Smooth muscle cell (in vitro differentiated cells): ENCODE results near the gene TASOR2. TPM values are rescaled to one million over a fixed set of nuclear protein-coding genes. Genes with fewer than 3 reads are reported as not detected.

Experiments
- DNase-seq: peaks from one replicate; lab custom pipeline; 2025; ENCODE audit not compliant: unreplicated experiment; lab: John Stamatoyannopoulos, UW
- H2AFZ ChIP-seq: fragments of 200-600 bp; sonication (generic); 2 replicates; pipeline ENCODE4 v1.6.0; 2016; ENCODE audit warnings: antibody characterized with exemption, low read depth, mild to moderate bottlenecking
- H3F3A ChIP-seq: fragments of 200-600 bp; sonication (generic); 2 replicates; pipeline ENCODE4 v1.6.0; 2017; ENCODE audit warnings: antibody characterized with exemption, low read depth
- H3K27ac ChIP-seq: fragments of 200-600 bp; sonication (generic); 2 replicates; pipeline ENCODE4 v1.5.1; 2016; ENCODE audit warnings: low read depth, mild to moderate bottlenecking
- H3K27me3 ChIP-seq: fragments of 200-600 bp; sonication (generic); 2 replicates; pipeline ENCODE4 v1.6.1; 2016; ENCODE audit warnings: low read depth, mild to moderate bottlenecking
- H3K36me3 ChIP-seq: fragments of 200-600 bp; sonication (generic); 2 replicates; pipeline ENCODE4 v1.5.1; 2016; ENCODE audit warnings: low read depth
- H3K4me1 ChIP-seq: fragments of 200-600 bp; sonication (generic); 2 replicates; pipeline ENCODE4 v1.5.1; 2016; ENCODE audit warnings: low read depth
- H3K4me2 ChIP-seq: fragments of 200-600 bp; sonication (generic); 2 replicates; pipeline ENCODE4 v1.6.0; 2016; ENCODE audit warnings: mild to moderate bottlenecking
- H3K4me3 ChIP-seq: fragments of 200-600 bp; sonication (generic); 2 replicates; pipeline ENCODE4 v1.5.1; 2016; ENCODE audit warnings: mild to moderate bottlenecking
- H3K79me2 ChIP-seq: fragments of 200-600 bp; sonication (generic); 2 replicates; pipeline ENCODE4 v1.6.0; 2016; ENCODE audit warnings: low read depth, mild to moderate bottlenecking
- H3K9ac ChIP-seq: fragments of 200-600 bp; sonication (generic); 2 replicates; pipeline ENCODE4 v1.6.0; 2016; ENCODE audit warnings: low read depth
- H3K9me3 ChIP-seq: fragments of 200-600 bp; sonication (generic); replicated peaks from 2 replicates; pipeline ENCODE4 v1.5.1; 2016; ENCODE audit warnings: low read depth
- H4K20me1 ChIP-seq: fragments of 200-600 bp; sonication (generic); 2 replicates; pipeline ENCODE4 v1.6.0; 2016; ENCODE audit warnings: low read depth
- CTCF ChIP-seq: fragments of 200-600 bp; sonication (generic); IDR thresholded peaks from 2 replicates; pipeline ENCODE4 v1.5.1; 2017; ENCODE audit warnings: borderline replicate concordance, mild to moderate bottlenecking, antibody characterized with exemption; ENCODE audit not compliant: insufficient read depth, poor library complexity, severe bottlenecking
- WGBS: methylation state at CpG from one replicate; pipeline ENCODE4 v1.1.7; 2016; ENCODE audit warnings: low lambda C conversion rate; 5-methylcytosine and 5-hydroxymethylcytosine counted together
- polyA plus RNA-seq: library from polyadenylated mRNA; unstranded; fragments of >200 nt; fragmentation: Nextera tagmentation; extraction: Ambion mirVana; gene quantifications from 2 replicates; pipeline ENCODE4 v1.2.1, GENCODE V29; 2016
- total RNA-seq: library from RNA; depleted of rRNA; stranded (reverse); fragments of >200 nt; gene quantifications from 2 replicates; pipeline ENCODE4 v1.2.3, GENCODE V29; 2014

The TASOR2 gene
- total and polyA plus RNA-seq, 2 experiments from 2014 or later: 15.4 to 132 TPM

DNA sequence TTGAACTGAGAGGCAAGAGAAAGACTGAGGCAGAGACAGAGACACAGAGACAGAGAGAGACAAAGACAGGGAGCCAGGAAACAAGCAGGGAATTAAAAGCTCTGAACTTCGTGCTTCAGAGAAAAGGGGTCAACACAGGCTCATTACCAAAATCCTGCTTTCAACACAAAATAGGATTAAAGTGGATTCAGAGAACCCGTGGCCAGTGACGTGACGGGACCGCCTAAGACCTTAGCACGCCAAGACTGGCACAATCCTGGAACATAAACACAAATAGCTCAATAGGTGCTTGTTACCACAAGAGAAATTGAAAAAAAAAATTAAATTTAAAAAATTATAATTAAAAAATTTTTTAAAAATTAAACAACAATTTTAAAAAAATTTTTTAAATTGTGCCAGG, 39.7 kb upstream of the TASOR2 start:
- Histone ChIP-seq H3K27ac (peak overlapping the region; percentile 87), H3K4me3 (no peak overlapping the region), H3K9me3 (no peaks in the 10 kb centered on the region), H3F3A (peaks cover 21% of the 10 kb centered on the region), H3K4me1 (no peaks in the 10 kb centered on the region), H3K36me3 (no peaks in the 10 kb centered on the region), H3K79me2 (peaks cover 4% of the 10 kb centered on the region), H3K27me3 (no peaks in the 10 kb centered on the region), H3K9ac (no peak overlapping the region), H3K4me2 (no peak overlapping the region), H2AFZ (no peak overlapping the region), H4K20me1 (no peaks in the 10 kb centered on the region)
- WGBS: 86% methylated on average over 6 of the region's 6 CpGs
- DNase-seq: no peak
- no peak for TF ChIP-seq CTCF

- H3K4me3 ChIP-seq: no peak overlapping the region
- peak overlapping the region; percentile 69 for H3K27ac ChIP-seq
- no peak overlapping the region for H3K4me2 ChIP-seq
- H3F3A ChIP-seq: peaks cover 26% of the 10 kb centered on the region
- no peaks in the 10 kb centered on the region for H3K36me3 ChIP-seq
- WGBS: 96% methylated on average over 11 of the region's 11 CpGs
- no peak for DNase-seq
- no peaks in the 10 kb centered on the region for H3K4me1 ChIP-seq
- no peaks in the 10 kb centered on the region for H3K9me3 ChIP-seq
- no peaks in the 10 kb centered on the region for H4K20me1 ChIP-seq
- H3K27me3 ChIP-seq: no peaks in the 10 kb centered on the region
- no peak for TF ChIP-seq CTCF
- H2AFZ ChIP-seq: no peak overlapping the region
- H3K79me2 ChIP-seq: peaks cover 4% of the 10 kb centered on the region
- no peak overlapping the region for H3K9ac ChIP-seq
Measured at GRCh38 chr10:5645375-5645774, 39.3 kb upstream of the TASOR2 start.

GRCh38 chr10:5645944-5646617, 38.6 kb upstream of the TASOR2 start:
- H3K4me1 ChIP-seq: peaks cover 1% of the 10 kb centered on the region
- TF ChIP-seq CTCF: no peak
- no peak for DNase-seq

More at GRCh38 chr10:5645944-5646617, 38.6 kb upstream of the TASOR2 start:
- H3K9me3 ChIP-seq: no peaks in the 10 kb centered on the region
- H3K9ac ChIP-seq: peak overlapping the region; percentile 22
- no peaks in the 10 kb centered on the region for H4K20me1 ChIP-seq
- H2AFZ ChIP-seq: no peak overlapping the region
- peaks cover 31% of the 10 kb centered on the region for H3F3A ChIP-seq
- no peaks in the 10 kb centered on the region for H3K36me3 ChIP-seq
- peak overlapping the region; percentile 69 for H3K27ac ChIP-seq
- H3K4me2 ChIP-seq: peak overlapping the region; percentile 17
- H3K4me3 ChIP-seq: no peak overlapping the region
- H3K27me3 ChIP-seq: no peaks in the 10 kb centered on the region
- WGBS: 47% methylated on average over 21 of the region's 21 CpGs
- H3K79me2 ChIP-seq: peaks cover 4% of the 10 kb centered on the region
